Kidney (tissue), 14 donors: ENCODE results near the gene RPP21. TPM values are rescaled to one million over a fixed set of nuclear protein-coding genes. Genes with fewer than 3 reads are reported as not detected.

Experiments
- DNase-seq, 5 donors: peaks; one replicate each; pipeline ENCODE4 v3.0.0-alpha.2; 2013 to 2020
- FAIRE-seq: peaks from 2 replicates; lab custom pipeline; 2012; peaks lifted over from hg19 to GRCh38; lab: Jason Lieb, UNC
- H3K27ac ChIP-seq, 2 donors: one replicate each; pipeline ENCODE4 v1.7.0; 2013; ENCODE audit warnings: low read depth in 2 of 2, low read length in 2 of 2, inconsistent platforms in 1 of 2
- H3K27me3 ChIP-seq: one replicate; pipeline ENCODE4 v1.7.1; 2013; ENCODE audit warnings: low read length, inconsistent platforms; ENCODE audit not compliant: control insufficient read depth, insufficient read depth
- H3K36me3 ChIP-seq, 3 donors: one replicate each; pipeline versions ENCODE4 v1.7.0 to v1.7.1; 2013; ENCODE audit warnings: low read length in 3 of 3, control low read depth in 1 of 3, inconsistent platforms in 1 of 3; ENCODE audit not compliant: insufficient read depth in 3 of 3, control insufficient read depth in 2 of 3
- H3K4me1 ChIP-seq, 3 donors: one replicate each; pipeline versions ENCODE4 v1.7.0 to v1.7.1; 2013; ENCODE audit warnings: low read length in 3 of 3, inconsistent platforms in 1 of 3, low read depth in 1 of 3; ENCODE audit not compliant: control insufficient read depth in 2 of 3, insufficient read depth in 2 of 3
- H3K4me3 ChIP-seq, 3 donors: one replicate each; pipeline versions ENCODE4 v1.7.0 to v1.8.1; 2013; ENCODE audit warnings: low read length in 3 of 3, control low read depth in 1 of 3, inconsistent platforms in 1 of 3
- H3K9ac ChIP-seq, 3 donors: one replicate each; pipeline versions ENCODE4 v1.7.0 to v1.7.1; 2013; ENCODE audit warnings: low read length in 3 of 3, control low read depth in 1 of 3, inconsistent platforms in 1 of 3
- H3K9me3 ChIP-seq, 3 donors: one replicate each; pipeline versions ENCODE4 v1.7.0 to v1.7.1; 2013; ENCODE audit warnings: low read length in 3 of 3, control low read depth in 1 of 3, inconsistent platforms in 1 of 3; ENCODE audit not compliant: control insufficient read depth in 2 of 3, insufficient read depth in 1 of 3
- intact Hi-C: fragments of 100-400 bp; cut with DNase I; formaldehyde crosslinking; loops from one replicate; pipeline ENCODE4 v1.11.1; 2022
- polyA plus RNA-seq: library from polyadenylated mRNA; stranded (reverse); fragments of 350-450 nt; fragmentation: Illumina TruSeq; extraction: RNeasy Lipid Tissue Mini Kit (QIAGEN cat#74804); gene quantifications from one replicate; pipeline ENCODE4 v1.2.3, GENCODE V29; 2014; ENCODE audit warnings: low read depth, low replicate concordance; ENCODE audit not compliant: insufficient read depth
- total RNA-seq: library from RNA; stranded (reverse); fragmentation: NEBNext Ultra II Directional; extraction: Animal tissue kit (Norgen Biotek cat#: 25700); gene quantifications from one replicate; pipeline ENCODE4 v1.2.1, GENCODE V29; 2021
- TF ChIP-seq, protein P1 (sequence below): IDR thresholded peaks from 3 replicates; pipeline ENCODE4 v1.5.1; 2012; ENCODE audit warnings: mild to moderate bottlenecking, moderate library complexity, borderline replicate concordance; ENCODE audit not compliant: insufficient read depth; ENCODE audit errors: extremely low read depth
- donor health status: control.
- donor health status: control.
- donor health status: control.
- donor health status: control.
- donor health status: control.
- donor health status: DM: yes; HTN: yes; CAD: no.
- donor health status: Normal renal cell carcinoma (clear cell type).

The RPP21 gene
- total and polyA plus RNA-seq, 2 donors from 2014 or later = 34.5 to 73.9 TPM

DNA sequence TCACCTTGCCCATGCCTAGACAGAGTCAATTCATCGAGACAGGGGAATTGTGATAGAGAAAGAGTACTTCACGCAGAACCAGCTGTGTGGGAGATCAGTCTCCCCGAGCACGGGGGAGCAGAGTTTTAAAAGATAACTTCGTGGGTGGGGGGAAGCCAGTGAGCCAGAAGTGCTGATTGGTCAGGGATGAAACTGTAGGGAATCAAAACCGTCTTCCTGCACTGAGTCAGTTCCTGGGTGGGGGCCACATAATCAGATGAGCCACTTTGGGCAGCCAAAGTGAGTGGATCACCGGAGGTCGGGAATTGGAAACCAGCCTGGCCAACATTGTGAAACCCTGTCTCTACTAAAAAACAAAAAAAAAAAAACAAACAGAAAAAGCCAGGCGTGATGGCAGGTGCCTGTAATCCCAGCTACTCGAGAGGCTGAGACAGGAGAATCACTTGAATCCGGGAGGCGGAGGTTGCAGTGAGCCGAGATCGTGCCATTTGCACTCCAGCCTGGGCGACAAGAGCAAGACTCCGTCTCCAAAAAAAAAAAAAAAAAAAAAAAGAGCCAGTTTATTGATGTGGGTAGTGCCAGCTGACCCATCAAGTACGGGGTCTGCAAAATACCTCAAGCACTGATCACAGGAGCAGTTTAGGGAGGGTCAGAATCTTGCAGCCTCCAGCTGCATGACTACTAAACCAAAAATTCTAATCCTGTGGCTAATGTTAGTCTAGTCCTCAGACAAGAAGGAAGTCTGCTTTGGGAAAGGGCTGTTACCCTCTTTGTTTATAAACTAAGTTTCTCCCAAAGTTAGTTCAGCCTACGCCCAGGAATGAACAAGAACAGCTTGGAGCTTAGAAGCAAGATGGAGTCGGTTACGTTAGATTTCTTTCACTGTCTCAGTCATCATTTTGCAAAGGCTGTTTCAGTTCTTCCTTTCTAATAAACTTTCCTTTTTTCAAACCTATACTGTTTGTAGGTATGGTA, 22.1 kb upstream of the RPP21 start:
- H3K4me1 ChIP-seq = peaks cover 0 to 18% (median 0%) of the 10 kb centered on the region in 3 donors
- intact Hi-C loops = no loop called here
- FAIRE-seq = no peak
- no peak for DNase-seq
- H3K9me3 ChIP-seq = no peaks in the 10 kb centered on the region
- no peak overlapping the region for H3K4me3 ChIP-seq
- H3K36me3 ChIP-seq = peaks cover 0 to 2% (median 0%) of the 10 kb centered on the region in 3 donors
- no peak overlapping the region for H3K9ac ChIP-seq
- TF ChIP-seq, protein P1, sequence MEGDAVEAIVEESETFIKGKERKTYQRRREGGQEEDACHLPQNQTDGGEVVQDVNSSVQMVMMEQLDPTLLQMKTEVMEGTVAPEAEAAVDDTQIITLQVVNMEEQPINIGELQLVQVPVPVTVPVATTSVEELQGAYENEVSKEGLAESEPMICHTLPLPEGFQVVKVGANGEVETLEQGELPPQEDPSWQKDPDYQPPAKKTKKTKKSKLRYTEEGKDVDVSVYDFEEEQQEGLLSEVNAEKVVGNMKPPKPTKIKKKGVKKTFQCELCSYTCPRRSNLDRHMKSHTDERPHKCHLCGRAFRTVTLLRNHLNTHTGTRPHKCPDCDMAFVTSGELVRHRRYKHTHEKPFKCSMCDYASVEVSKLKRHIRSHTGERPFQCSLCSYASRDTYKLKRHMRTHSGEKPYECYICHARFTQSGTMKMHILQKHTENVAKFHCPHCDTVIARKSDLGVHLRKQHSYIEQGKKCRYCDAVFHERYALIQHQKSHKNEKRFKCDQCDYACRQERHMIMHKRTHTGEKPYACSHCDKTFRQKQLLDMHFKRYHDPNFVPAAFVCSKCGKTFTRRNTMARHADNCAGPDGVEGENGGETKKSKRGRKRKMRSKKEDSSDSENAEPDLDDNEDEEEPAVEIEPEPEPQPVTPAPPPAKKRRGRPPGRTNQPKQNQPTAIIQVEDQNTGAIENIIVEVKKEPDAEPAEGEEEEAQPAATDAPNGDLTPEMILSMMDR = no peak
- no peaks in the 10 kb centered on the region for H3K27me3 ChIP-seq
- H3K27ac ChIP-seq = no peak overlapping the region

DNA sequence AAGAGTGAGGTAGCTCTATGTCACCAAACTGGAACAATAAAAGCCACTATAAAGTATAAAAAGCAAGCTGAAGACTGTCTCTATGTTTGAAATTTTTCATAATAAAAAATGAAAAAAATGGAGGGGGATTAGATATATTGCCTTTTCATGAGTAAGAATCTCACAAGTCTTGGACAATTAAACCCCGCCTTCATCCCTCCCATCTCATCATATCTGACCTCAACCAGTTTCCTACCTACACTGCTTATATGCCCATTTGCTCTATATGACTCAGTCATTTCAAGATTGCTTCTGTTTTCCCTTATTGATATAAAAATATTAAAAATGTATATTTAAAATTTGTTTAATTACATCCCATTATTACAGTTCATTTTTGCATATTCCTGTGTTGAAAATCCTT, 21.1 kb upstream of the RPP21 start:
- intact Hi-C loops = no loop called here
- H3K27me3 ChIP-seq = no peaks in the 10 kb centered on the region

DNA sequence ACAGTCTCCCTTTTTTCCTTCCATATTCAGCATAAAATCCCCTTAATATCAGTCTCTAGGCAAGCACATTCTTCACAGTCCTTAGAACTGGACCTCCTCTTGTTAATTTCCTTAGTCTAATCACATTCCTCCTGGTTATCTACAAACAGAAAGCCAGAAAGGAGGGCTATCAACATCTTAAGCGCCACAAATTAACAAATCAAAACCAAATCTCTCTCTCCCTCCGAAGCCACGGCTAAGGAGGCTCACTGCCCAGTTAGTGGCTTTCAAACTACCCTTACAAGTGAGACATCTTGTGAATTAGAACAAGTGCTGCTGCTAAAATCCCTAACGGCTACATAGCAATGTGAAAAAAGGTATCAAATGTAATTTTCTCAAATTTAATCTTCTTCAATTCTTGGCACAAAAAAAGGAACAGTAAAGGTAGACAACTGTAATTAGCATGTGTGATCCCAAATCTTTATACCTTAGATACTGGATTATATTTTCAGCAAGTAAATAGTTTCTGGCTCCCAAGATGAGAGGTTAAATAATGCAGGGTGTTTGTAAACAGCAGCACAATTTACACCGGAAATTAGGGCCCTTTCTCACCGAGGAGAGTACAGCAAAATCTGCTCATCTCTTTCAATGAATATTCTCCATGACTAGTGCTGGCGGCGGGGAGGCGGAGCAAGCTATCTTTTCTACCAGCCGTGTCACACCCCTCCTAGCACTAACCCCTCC, 19.6 kb upstream of the RPP21 start:
- peaks cover 0 to 20% (median 0%) of the 10 kb centered on the region in 3 donors for H3K4me1 ChIP-seq
- H3K36me3 ChIP-seq = peaks cover 0 to 8% (median 7%) of the 10 kb centered on the region in 3 donors
- H3K9me3 ChIP-seq = no peaks in the 10 kb centered on the region
- FAIRE-seq = no peak
- peak overlapping the region; percentile 72 to 92 (median 81) for H3K4me3 ChIP-seq
- DNase-seq = peak in 1 of 5 donors; percentile 5
- peak overlapping the region; percentile 84 to 94 for H3K27ac ChIP-seq
- H3K27me3 ChIP-seq = no peaks in the 10 kb centered on the region
- intact Hi-C loops = no loop called here
- peak overlapping the region; percentile 27 to 91 (median 87) for H3K9ac ChIP-seq
- TF ChIP-seq, protein P1 = no peak

More for the DNA sequence above, 21.1 kb upstream of the RPP21 start:
- H3K4me1 ChIP-seq = peaks cover 0 to 20% (median 0%) of the 10 kb centered on the region in 3 donors
- TF ChIP-seq, protein P1 = no peak
- peaks cover 0 to 2% (median 0%) of the 10 kb centered on the region in 3 donors for H3K36me3 ChIP-seq
- H3K9ac ChIP-seq = no peak overlapping the region
- no peak overlapping the region for H3K4me3 ChIP-seq
- FAIRE-seq (no peak), DNase-seq (no peak)
- H3K9me3 ChIP-seq = no peaks in the 10 kb centered on the region
- no peak overlapping the region for H3K27ac ChIP-seq
